NCI-H748 (cell line): Measurements from ENCODE around the gene COL27A1.
A peak's percentile ranks its signal among the peaks of the same experiment; 100 is the strongest.
"Not testable (repeated sequence)": the region's sequence is repeated elsewhere in the genome, so short reads cannot be mapped to it uniquely, and the experiment has no call there.

Experiments used
- DNase-seq: peaks from one replicate; lab custom pipeline; 2025; ENCODE audit not compliant: unreplicated experiment; lab: John Stamatoyannopoulos, UW

COL27A1 gene

DNA sequence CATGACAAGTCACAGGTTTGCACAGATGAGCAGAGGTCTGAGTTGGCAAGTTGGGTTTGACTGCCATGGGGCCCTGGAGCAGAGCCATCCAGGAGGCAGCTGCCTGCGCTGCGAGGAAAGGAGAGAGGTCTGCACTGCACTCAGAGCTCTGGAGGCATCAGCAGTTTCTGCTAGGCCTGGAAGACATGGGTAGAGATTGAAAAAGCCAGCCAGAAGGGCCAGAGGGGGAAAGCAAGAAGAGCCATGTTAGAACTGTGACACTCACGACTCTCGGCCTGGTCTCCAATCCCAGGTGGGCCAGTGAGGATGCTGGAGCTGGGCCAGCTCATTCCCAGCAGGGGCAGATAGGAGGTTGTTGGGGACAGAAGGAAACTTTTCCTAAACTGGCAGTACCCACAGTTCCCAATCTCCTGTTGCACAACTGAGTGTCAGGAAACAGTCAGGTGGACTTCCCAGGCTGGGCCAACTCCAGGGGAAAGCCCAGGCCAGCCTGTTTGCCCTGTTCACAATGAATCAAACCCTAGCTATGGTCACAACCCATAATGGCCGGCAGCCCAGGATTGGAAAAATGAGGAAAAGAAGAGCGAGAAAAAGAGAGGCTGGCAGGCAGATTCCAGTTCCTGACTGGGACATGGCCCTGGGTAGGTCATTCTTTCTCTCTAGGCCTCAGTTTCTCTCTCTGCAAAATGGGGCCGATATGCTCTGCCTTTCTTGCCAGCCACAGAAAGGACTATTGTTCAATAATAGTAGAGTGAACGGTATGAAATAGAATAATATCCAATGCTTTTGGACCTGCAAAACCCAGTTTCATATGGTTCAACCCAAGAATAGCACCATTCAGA lies 159.8 kb downstream of the COL27A1 start:
- no peak for DNase-seq

DNA sequence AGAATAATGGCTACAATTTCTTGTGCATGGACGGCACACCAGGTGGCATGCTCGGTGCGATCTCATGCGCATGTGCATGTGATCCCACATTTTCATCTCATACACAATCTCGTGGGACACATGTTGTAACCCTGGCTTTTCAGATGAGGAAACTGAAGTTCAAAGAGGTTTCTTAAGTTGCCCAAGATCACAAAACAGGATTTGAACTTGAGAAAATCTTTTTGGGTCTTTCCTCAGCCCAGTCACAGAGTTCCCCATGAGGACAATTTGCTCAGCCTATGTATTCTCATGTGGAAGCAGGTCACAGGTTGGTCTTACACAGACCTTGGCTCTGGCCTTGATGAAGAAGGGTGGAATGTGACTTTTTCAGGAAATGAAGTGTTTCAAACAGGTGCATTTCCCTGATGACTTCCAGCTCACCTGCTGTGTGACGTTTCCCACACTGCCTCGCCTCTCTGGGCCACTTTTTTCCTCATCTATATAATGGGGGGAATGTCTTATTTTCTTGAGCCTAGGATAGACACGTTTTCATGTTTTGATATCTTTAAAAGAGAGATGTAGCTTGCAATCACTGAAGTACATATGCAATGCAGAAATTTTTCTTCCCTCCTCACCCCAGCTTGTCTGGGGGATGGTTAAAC lies 160.5 kb downstream of the COL27A1 start:
- no peak for DNase-seq

DNA sequence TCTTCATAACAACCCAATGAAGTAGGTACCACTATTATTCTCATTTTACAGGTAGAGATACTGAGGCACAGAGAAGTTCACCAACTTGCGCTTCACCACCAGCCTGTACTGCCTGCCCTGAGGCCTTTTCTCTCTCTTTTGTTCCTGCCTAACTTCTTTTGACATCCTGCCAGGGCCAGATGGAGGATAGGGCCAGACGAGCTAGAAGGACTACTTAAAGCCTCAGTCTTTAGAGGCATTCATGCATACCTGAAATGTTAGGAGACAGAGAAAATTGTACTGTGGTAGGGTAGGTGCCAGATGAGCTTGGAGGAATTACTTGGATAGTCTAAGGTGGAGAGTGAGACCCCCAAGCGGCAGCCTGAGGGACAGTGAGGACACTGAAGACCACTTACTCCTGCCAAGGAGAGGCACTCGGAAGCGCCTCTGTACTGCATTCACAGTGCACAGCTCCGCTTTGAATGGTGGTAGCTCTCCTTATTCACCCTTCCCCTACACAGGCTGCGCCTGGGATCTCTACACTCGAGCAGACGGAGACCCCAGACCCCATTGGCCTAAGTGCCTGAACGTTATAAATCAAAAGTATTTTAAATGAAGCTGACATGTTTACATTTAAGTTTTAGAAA lies 161.4 kb downstream of the COL27A1 start:
- no peak for DNase-seq

DNA sequence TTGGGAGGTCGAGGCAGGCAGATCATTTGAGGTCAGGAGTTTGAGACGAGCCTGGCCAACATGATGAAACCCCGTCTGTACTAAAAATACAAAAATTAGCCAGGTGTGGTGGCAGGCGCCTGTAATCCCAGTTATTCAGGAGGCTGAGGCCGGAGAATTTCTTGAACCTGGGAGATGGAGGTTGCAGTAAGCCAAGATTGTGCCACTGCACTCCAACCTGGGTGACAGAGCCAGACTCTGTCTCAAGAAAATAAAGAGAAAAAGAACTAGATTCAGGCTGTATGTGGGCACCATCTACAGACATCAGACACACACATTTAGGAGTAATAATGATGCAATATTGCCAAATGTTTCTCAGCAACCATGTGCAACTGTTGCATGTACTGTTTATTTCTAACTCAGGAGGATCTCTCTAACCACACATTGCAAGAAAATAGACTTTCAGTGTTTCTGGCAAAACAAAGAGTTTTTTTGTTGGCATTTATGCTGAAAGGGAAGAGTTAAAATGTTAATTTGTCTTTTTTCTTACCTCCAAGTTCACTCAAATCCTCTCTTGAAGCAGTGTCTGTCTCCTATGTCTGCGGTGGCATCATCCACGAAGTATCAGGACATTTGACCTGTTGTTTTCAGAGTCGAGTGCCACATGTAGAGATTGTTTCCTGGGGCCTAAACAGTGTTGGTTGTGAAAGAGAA lies 162.5 kb downstream of the COL27A1 start:
- DNase-seq: no peak

DNA sequence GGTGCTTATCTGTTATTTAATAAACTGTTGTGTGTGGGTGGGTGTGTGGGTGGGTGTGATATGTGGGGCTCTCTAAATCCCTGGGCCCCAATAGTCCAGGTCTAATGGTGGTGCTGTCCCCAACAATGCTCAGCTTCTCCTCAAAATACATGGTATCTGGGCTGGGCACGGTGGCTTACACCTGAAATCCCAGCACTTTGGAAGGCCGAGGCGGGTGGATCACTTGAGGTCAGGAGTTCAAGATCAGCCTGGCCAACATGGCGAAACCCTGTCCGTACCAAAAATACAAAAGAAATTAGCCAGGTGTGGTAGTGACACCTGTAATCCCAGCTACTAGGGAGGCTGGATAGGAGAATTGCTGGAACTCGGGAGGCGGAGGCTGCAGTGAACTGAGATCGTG lies 163.1 kb downstream of the COL27A1 start:
- no peak for DNase-seq

DNA sequence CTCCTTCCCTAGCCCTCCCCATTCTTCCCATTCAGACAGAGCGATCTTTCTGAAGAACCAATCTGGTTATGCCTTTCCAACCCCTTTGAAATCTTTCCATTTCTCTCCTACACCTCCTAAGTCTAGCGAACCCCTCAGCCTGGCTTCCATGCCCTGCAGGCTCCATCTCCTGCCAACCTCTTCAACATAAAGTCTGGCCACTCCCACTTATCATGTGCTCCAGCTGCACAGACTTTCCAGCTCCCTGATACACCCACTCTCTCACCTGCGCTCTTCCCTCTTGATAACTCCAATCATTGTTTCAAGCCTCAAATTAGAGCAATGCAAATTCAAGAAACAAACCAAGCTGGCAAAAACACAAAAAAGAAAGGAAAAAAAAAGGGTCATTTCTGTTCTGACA lies 163.8 kb downstream of the COL27A1 start:
- DNase-seq: peak; percentile 56

DNA sequence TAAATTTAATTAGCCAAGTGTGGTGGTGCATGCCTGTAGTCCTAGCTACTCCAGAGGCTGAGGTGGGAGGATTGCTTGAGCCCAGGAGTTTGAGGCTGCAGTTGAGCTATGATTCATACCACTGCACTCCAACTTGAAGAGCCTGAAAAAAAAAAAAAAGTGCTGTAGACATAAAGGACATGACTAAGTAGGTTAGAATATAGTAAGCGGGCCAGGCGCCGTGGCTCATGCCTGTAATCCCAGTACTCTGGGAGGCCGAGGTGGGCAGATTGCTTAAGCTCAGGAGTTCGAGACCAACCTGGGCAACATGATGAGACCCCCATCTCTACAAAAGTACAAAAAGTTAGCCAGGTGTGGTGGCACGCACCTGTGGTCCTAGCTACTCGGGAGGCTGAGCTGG lies 165.4 kb downstream of the COL27A1 start:
- not testable (repeated sequence) for DNase-seq

DNA sequence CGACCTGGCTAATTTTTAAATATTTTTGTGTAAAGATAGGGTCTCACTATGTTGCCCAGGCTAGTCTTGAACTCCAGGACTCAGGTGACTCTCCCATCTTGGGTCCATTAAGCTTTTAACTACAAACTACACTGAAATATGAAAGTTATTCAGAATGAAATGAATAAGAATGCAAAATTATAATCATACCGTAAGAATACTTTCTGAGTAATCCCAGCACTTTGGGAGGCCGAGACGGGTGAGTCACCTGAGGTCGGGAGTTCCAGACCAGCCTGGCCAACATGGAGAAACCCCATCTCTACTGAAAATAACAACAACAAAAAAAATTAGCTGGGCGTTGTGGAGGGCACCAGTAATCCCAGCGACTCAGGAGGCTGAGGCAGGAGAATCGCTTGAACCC lies 166.4 kb downstream of the COL27A1 start:
- no peak for DNase-seq

DNA sequence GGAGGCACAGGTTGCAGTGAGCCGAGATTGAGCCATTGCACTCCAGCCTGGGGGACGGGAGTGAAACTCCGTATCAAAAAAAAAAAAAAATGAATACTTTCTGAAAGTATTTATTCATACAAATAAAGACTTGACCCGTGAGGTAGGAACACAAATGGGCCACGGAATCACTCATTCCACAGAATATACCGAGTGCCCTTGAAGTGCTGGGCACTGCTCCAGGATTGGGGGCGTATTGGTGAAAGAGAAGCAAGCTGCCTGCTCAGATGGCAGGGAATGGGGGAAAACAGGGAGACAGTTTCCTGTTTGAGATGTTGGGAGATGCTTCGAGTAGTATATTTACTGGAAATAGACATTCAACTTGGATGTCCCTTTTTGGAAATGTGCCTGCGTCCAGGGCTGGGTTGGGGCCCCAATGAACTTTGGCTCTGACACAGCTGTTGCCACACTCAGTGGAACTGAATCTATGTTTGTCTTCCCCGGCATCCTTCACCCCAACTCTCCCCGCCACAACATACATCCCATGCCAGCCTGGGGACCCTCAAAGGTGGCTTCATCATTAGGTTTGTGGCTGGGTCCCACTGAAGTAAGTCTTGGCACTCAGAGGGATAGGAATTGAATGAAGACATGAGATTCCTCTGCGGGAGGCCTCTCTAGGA lies 167.0 kb downstream of the COL27A1 start:
- not testable (repeated sequence) for DNase-seq

DNA sequence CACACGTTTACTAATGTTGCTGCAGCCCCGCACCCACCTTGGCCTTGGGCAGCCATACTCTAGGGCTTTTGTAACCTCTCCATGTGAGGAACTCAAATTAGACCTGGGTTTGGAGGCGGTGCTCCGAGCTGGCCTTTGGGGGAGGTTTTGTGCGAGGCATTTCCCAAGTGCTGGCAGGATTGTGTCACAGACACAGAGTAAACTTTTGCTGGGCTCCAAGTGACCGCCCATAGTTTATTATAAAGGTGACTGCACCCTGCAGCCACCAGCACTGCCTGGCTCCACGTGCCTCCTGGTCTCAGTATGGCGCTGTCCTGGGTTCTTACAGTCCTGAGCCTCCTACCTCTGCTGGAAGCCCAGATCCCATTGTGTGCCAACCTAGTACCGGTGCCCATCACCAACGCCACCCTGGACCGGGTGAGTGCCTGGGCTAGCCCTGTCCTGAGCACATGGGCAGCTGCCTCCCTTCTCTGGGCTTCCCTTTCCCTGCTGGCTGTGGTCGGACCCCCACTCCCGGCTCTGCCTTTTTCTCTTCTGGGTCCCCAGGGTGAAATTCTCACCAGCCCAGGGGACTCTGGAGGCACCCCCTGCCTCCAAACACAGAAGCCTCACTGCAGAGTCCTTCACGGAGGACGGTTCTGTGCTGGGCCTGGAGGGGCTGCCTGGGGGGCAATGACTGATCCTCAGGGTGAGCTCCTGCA lies 167.6 kb downstream of the COL27A1 start, which contains the start of gene ORM1:
Gene ORM1 (plus strand): TSS at position 268 of the 701 bp plus-strand sequence. CDS start 36 bp downstream, at position 304.
- not testable (repeated sequence) for DNase-seq

DNA sequence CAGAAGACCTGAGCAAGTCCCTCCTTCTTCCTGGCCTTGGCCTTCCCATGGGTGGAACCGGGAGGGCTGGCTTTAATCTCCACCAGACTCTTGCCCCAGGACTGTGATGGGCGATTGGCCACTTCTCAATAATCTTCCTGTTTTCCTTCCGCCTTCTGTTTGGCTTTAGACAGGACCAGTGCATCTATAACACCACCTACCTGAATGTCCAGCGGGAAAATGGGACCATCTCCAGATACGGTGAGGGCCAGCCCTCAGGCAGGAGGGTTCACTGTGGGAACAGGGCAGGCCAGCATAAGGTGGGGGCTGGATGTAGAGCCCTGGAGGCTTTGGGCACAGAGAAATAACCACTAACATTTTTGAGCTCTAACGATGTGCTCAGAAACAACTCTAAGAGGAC lies 168.5 kb downstream of the COL27A1 start:
- DNase-seq: not testable (repeated sequence)

DNA sequence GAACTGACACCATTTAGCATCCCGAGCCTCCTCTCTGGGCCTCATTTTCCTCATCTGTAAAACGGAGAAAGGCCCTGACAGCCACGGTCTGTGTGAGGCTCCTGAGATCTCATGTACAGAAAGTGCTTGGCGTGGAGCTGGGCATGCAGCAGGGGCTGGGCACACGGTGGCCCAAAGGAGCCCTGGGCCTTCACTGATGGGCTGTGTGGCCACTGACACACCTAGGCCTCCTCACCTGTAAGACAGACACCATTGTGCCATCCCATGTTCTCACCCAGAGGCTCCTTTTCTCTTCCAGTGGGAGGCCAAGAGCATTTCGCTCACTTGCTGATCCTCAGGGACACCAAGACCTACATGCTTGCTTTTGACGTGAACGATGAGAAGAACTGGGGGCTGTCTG lies 169.2 kb downstream of the COL27A1 start:
- DNase-seq: no peak

DNA sequence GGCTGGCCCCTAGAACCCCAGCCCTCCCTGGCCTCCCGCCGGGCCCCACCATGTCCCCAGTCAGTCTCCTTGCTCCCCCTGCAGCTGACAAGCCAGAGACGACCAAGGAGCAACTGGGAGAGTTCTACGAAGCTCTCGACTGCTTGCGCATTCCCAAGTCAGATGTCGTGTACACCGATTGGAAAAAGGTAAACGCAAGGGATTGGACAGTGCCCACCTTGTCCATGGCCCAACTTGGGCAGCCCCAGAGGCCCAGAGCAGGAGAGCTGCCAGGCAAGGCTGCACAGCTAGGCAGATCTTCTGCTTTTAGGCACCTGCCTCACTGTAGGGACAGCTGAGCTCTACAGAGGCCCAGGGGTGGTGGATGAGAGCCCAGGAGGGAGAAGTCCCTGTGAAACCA lies 169.6 kb downstream of the COL27A1 start:
- not testable (repeated sequence) for DNase-seq

DNA sequence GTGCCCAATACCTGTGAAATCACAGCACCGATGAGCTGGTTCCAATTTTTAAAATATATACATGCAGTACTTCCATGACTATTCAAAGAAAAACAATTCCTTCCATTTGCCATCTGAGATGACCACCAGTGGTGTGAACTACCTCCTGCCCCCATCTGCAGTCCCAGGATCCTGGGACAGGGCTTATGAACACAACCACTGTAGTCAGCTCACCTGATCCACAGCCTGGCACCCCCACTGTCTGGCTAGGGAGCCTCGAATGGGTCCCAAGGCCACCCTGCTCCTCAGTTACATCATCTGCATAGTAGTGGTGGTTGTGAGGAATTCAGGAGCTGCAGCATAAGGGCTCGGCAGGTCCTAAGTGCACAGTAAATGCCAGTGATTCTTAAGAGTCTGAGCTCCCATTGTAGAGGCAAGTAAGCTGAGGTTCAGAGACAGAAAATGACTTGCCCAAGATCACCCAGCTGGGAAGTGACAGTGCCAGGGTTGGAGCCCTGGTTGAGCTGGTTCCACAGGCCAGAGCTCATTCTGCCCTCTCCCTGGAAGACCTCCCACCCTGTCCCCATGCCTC lies 170.4 kb downstream of the COL27A1 start:
- not testable (repeated sequence) for DNase-seq

DNA sequence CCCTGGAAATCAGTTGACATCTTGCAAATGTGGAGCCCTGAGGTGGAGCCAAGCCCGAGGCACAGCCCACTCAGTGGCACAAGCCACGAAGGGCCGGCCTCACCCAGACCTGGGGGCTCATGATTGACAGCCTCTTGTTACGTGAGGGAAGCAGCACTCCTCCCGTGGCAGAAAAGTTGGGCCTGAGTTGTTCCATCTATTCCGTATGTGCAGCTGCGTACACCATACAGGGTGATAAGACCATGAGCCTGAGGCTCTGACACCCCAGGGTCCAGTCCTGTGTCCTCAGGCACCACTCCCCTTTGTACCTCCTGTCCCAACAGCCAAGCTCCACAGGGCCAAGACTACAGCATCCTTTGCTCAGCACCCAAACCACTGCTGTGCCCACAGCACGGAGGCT lies 172.4 kb downstream of the COL27A1 start:
- DNase-seq: no peak

DNA sequence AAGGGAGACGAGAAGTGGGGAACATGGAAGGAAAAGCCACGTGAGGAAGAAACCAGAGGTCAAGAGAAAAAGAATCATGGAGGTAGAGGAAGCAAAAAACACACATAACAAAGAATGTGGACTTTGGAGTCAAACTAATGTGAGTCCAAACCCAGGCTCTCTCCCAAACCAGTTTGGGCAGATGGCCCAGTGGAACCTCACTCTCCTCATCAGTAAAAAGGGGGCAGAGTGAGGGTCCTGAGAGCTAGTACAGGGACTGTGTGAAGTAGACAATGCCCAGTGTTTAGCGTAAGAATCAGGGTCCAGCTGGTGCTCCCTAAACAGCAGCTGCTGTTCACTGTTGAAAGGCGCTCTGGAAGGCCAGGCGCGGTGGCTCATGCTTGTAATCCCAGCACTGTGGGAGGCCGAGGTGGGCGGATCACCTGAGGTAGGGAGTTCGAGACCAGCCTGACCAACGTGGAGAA lies 173.1 kb downstream of the COL27A1 start:
- not testable (repeated sequence) for DNase-seq

DNA sequence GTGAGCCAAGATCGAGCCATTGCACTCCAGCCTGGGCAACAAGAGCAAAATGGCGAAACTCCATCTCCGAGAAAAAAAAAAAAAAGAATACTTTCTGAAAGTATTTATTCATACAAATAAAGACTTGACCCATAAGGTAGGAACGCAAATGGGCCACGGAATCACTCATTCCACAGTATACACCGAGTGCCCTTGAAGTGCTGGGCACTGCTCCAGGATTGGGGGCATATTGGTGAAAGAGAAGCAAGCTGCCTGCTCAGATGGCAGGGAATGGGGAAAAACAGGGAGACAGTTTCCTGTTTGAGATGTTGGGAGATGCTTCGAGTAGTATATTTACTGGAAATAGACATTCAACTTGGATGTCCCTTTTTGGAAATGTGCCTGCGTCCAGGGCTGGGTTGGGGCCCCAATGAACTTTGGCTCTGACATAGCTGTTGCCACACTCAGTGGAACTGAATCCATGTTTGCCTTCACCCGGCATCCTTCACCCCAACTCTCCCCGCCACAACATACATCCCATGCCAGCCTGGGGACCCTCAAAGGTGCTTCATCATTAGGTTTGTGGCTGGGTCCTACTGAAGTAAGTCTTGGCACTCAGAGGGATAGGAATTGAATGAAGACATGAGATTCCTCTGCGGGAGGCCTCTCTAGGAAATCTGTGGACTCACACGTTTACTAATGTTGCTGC lies 173.7 kb downstream of the COL27A1 start:
- DNase-seq: not testable (repeated sequence)

DNA sequence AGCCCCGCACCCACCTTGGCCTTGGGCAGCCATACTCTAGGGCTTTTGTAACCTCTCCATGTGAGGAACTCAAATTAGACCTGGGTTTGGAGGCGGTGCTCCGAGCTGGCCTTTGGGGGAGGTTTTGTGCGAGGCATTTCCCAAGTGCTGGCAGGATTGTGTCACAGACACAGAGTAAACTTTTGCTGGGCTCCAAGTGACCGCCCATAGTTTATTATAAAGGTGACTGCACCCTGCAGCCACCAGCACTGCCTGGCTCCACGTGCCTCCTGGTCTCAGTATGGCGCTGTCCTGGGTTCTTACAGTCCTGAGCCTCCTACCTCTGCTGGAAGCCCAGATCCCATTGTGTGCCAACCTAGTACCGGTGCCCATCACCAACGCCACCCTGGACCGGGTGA lies 174.3 kb downstream of the COL27A1 start, which contains the start of gene ORM2:
Gene ORM2 (plus strand): TSS at position 245 of the 398 bp plus-strand sequence. CDS start 36 bp downstream, at position 281.
- not testable (repeated sequence) for DNase-seq

DNA sequence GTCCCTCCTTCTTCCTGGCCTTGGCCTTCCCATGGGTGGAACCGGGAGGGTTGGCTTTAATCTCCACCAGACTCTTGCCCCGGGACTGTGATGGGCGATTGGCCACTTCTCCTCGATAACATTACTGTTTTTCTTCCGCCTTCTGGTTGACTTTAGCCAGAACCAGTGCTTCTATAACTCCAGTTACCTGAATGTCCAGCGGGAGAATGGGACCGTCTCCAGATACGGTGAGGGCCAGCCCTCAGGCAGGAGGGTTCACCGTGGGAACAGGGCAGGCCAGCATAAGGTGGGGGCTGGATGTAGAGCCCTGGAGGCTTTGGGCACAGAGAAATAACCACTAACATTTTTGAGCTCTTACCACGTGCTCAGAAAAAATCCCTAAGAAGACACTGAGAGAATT lies 175.3 kb downstream of the COL27A1 start:
- no peak for DNase-seq
